C4-2B (cell line): ENCODE results near the gene ZNF326.
A peak's percentile ranks its signal among the peaks of the same experiment; 100 is the strongest.
"Not testable (repeated sequence)": the region's sequence is repeated elsewhere in the genome, so short reads cannot be mapped to it uniquely, and the experiment has no call there.

Experiments used
- H3K27ac ChIP-seq: fragments of 450-650 bp; 2 replicates; pipeline ENCODE4 v1.5.1; 2017
- ZFX ChIP-seq: fragments of 450-650 bp; IDR thresholded peaks from 2 replicates; pipeline ENCODE4 v1.6.1; 2017
- TF ChIP-seq, protein P1 (sequence below): fragments of 450-650 bp; conservative IDR thresholded peaks from 2 replicates; pipeline ENCODE4 v1.5.1; 2017; ENCODE audit warnings: mild to moderate bottlenecking

The ZNF326 gene

DNA sequence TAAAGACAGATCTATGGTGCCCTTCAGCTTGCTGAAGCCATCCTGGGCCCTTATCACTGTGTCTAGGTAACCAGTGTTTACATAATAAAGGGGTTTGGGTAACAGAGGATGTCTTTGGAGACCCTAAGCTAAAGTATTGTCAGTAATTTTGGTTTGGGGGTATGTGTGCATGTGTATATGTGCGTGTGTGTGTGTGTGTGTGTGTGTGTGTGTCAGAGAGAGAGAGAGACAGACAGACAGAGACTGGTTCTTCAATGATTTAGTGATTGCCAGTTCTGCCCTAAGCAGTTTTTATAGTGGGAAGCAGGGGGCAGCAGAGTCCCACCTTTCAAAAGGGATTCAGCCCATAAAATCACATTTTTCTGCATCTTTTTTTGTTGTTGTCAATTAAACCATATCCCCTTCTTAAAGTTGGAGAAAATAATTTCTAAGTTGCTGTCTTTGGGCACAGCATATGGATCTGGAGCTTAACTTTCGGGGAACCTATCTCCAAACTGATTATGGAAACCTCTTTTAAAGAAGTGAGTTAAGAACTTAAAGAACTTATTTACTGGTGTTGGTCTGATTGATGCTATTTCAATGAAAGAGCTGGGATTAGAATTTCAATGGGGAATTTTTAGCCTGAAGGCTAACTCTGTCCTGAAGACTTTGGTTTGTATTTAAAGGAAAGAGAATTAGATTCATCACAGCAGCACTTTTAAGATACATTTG is 51.1 kb downstream of the ZNF326 start:
- TF ChIP-seq ZFX, result no peak
- TF ChIP-seq, protein P1, sequence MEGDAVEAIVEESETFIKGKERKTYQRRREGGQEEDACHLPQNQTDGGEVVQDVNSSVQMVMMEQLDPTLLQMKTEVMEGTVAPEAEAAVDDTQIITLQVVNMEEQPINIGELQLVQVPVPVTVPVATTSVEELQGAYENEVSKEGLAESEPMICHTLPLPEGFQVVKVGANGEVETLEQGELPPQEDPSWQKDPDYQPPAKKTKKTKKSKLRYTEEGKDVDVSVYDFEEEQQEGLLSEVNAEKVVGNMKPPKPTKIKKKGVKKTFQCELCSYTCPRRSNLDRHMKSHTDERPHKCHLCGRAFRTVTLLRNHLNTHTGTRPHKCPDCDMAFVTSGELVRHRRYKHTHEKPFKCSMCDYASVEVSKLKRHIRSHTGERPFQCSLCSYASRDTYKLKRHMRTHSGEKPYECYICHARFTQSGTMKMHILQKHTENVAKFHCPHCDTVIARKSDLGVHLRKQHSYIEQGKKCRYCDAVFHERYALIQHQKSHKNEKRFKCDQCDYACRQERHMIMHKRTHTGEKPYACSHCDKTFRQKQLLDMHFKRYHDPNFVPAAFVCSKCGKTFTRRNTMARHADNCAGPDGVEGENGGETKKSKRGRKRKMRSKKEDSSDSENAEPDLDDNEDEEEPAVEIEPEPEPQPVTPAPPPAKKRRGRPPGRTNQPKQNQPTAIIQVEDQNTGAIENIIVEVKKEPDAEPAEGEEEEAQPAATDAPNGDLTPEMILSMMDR, result peak; percentile 70
- H3K27ac ChIP-seq, result no peak overlapping the region

DNA sequence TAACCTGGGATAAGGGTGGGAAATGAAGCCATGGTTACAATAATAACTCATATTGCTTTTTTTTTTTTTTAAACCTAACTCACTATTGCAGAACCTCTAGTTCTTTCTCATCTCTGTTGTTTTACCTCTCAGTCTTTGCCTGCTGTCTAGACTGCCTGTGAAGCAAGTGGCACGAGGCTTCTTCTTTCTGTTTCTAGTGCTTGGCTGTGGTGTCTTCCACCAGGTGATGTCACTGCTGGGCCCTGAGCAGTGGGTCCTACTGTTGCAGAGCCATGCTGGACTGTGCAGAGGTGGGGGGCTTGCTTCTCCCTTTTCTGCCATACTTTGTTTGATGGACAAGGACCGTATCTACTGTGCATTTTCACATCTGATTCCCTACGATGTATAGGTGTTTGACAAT is 51.7 kb downstream of the ZNF326 start:
- H3K27ac ChIP-seq, result no peak overlapping the region
- TF ChIP-seq, protein P1, result no peak
- no peak for TF ChIP-seq ZFX

DNA sequence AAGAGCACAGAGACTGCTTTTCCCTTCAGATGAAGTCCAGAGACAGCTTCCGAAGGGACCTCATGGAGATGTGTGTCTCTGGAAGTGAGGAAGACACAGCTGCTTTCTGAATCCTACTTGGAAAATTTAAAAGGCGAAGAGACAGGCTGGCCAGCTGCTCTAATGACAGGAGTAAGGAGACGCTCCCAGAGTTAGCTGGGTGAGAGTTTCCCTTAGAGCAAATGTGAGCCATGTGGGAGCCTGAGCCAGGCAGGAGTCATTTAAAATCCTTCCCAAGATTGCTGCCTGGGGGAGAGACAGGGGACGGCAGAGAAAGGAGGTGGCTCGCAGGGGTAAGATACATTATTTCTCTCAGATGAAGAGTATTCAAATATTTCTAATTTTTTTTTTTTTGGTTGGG is 53.1 kb downstream of the ZNF326 start:
- TF ChIP-seq ZFX, result no peak
- TF ChIP-seq, protein P1, result no peak
- no peak overlapping the region for H3K27ac ChIP-seq

DNA sequence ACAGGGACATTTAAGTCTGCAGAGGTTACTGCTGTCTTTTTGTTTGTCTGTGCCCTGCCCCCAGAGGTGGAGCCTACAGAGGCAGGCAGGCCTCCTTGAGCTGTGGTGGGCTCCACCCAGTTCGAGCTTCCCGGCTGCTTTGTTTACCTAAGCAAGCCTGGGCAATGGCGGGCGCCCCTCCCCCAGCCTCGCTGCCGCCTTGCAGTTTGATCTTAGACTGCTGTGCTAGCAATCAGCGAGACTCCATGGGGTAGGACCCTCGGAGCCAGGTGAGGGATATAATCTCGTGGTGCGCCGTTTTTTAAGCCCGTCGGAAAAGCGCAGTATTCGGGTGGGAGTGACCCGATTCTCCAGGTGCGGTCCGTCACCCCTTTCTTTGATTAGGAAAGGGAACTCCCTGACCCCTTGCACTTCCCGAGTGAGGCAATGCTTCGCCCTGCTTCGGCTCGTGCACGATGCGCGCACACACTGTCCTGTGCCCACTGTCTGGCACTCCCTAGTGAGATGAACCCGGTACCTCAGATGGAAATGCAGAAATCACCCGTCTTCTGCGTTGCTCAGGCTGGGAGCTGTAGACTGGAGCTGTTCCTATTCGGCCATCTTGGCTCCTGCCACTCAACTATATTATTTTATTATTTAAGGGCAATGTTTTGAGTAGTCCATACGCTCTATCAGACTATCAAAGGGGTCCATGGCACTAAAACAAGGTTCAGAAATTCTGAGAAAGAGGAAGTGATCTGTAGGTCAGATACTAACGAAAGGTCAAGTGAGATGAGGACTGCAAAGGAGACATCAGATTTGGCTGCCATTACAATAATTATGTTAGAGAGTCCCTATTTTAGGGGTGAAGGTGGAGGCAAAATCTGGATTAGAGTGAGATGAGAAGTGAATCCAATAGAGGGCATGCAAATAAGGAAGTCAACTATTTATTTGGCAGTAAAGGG is 68.1 kb downstream of the ZNF326 start:
- not testable (repeated sequence) for H3K27ac ChIP-seq

DNA sequence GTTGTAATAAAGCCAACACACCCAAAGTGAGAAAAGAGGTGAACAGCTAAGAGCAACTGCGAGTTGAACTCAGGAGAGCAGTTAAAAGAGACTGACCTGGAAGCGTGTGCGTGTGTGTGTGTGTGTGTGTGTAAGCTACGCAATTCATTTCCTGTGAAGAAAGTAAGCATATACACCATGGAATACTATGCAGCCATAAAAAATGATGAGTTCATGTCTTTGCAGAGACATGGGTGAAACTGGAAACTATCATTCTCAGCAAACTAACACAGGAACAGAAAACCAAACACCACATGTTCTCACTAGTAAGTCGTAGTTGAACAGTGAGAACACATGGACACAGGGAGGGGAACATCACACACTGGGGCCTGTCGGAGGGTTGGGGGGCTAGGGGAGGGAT is 69.2 kb downstream of the ZNF326 start:
- H3K27ac ChIP-seq, result not testable (repeated sequence)

DNA sequence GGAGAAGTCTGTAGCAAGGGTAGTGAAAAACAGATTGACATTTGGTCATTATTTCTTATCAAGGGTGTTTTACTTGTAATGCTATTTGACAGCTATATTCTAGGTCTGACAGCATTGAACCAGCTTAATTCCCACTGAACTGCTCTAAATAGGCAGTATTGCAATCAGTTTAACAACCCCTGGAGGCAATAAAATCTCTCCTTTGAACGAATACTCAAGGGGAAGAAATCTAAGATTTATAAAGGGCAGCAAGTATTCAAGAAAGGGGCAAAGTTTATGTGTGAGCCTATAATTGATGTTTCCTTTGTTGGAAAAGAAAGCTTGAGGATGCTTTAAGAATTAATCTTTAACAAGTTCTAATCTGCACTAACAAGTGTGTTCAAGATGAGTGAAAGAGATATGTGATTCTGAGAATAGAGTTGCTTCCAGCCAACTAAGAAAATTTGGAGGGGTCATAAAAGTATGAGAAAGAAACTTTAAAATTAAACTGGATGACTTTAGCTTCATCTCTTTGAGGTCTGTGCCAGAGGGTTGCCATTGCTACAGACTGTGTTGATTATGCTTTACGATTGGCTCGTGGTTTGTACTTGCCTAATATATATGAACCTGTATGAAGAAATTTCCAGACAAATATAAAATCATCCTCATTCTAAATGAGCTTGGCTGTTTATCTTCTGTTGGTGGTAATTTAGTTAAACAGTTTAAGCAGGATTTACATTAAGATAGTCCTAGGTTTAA is 72.5 kb downstream of the ZNF326 start:
- H3K27ac ChIP-seq, result no peak overlapping the region
- TF ChIP-seq ZFX, result no peak
- TF ChIP-seq, protein P1, result no peak

DNA sequence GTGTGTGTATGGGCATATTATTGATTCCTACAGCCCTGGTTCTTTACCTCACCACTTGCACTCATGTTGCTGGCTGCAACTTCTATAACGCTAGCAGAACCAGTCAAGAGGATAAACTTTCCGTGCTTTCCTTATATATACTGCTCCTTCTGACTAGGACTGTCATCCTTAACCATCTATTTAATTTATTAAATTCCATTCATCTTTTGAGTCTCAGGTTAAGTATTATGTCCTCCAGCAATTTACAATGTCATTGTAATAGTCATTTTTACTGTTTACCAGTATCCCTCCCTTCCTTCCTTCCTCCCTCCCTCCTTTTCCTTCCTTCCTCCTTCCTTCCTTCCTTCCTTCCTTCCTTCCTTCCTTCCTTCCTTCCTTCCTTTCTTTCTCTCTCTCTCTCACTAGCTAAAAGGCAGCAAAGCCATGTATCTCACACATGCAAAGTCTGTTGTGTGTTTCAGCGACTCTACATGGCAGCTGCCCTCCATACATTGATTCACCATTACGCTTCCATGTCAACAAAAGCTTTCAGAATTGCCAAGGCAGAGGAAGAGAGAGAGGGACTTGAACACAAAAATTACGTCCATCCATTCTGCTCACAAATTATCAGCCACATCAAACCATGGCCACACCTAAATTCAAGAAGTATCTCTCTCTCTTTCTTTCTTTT is 73.8 kb downstream of the ZNF326 start:
- TF ChIP-seq ZFX, result no peak
- TF ChIP-seq, protein P1, result no peak

DNA sequence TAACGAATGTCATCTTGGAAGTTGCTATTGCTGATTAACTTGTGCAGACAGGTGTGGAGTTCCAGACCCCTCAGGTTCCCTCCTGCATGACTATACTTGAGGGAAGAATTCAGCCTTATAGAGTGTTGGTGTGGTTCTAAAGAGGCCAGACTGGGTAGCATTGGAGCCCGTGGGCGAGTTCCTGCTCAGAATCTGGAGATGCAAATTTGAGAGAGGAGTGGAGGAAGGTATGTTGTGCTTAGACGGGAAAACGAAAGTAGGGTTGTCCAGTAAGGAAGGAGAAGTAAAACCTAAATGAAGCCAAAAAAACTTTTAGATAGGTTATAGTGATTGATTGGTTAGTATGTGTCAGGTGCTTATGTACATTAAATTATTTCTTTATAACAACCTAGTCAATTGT is 79.2 kb downstream of the ZNF326 start:
- TF ChIP-seq ZFX, result no peak
- TF ChIP-seq, protein P1, result no peak
- H3K27ac ChIP-seq, result no peak overlapping the region

More for the DNA sequence above, 73.8 kb downstream of the ZNF326 start:
- no peak overlapping the region for H3K27ac ChIP-seq
